Activated T-cell treated with anti-CD3 and anti-CD28 coated beads, Interleukin-2, amount 50 U/mL, for 48 hours (primary cell): ENCODE measurements around the gene KANTR.

ENCODE experiments used
- DNase-seq, 2 experiments: peaks; one replicate each; pipeline ENCODE4 v3.0.0-alpha.2; 2020

KANTR gene

DNA sequence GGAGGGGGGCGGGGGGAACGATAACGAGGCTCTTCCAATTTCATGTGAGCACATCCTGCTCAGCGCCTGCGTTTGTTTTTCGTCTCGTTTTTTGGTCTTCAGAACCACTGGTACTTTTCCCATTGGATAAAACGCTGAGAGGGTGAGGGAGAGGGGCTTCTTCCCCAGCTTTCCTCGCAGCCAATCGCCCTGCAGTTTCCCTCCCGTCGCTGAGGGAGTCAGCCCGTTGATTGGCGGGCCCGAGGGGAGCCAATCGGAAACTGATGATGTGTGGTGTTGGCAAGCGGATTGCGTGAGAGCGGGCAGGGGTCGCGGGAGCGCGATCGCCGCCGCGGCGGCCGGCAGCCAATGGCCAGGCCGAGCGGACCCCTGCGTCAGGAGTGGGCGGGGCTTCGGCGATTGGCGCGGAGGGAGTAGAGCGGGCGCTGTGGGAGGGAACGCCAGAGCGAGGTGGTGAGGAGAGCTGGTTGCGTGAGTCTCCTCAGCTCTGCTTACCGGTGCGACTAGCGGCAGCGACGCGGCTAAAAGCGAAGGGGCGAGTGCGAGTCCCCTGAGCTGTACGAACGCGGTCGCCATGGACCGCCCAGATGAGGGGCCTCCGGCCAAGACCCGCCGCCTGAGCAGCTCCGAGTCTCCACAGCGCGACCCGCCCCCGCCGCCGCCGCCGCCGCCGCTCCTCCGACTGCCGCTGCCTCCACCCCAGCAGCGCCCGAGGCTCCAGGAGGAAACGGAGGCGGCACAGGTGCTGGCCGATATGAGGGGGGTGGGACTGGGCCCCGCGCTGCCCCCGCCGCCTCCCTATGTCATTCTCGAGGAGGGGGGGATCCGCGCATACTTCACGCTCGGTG is 11.8 kb upstream of the KANTR start, which contains the start of gene TSPYL2:
Gene TSPYL2, plus strand, starts transcription at position 443 of the 848 bp plus-strand sequence. Its CDS starts 132 bp downstream, at position 575.
- peak; percentile 92 to 94 for DNase-seq

DNA sequence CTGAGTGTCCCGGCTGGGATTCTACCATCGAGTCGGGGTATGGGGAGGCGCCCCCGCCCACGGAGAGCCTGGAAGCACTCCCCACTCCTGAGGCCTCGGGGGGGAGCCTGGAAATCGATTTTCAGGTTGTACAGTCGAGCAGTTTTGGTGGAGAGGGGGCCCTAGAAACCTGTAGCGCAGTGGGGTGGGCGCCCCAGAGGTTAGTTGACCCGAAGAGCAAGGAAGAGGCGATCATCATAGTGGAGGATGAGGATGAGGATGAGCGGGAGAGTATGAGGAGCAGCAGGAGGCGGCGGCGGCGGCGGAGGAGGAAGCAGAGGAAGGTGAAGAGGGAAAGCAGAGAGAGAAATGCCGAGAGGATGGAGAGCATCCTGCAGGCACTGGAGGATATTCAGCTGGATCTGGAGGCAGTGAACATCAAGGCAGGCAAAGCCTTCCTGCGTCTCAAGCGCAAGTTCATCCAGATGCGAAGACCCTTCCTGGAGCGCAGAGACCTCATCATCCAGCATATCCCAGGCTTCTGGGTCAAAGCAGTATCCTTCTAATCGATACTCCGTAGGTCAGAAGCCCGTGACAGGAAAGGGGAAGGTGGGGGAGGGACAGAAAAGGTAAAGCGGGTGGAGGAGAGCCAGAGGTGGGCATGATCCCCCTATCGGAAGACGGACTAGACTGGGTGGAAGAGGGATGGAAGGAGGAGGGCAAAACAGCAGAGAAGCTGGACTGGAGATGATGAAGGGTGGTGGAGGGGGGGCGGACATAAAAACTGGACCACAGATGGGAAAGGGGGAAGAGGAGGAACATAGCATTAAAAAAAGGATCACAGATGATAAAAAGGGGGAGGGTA is 10.9 kb upstream of the KANTR start:
- DNase-seq: peak in 1 of 2 experiments; percentile 31

DNA sequence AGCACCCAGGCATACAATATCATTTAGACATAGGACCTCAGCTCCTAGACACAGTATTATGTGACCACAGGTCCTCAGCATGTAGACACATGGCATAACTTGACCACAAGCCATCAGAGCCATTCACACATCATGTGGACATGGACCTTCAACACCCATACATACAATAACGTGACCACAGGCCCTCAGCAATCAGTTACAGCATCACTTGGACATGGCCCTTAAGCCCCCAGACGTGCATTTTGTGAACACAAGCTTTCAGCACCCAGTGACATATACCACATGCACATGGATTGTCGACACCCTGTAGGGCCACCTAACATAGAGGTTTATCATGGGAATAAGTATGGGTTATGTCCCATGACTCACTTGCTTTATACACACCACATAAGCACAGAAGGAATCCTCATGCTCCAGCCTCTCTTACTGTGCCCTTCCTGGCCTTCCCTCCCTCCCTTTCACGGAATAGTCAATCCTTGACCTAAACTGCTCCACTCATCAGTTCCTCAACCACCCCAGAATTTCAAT is 9.8 kb upstream of the KANTR start:
- no peak for DNase-seq

DNA sequence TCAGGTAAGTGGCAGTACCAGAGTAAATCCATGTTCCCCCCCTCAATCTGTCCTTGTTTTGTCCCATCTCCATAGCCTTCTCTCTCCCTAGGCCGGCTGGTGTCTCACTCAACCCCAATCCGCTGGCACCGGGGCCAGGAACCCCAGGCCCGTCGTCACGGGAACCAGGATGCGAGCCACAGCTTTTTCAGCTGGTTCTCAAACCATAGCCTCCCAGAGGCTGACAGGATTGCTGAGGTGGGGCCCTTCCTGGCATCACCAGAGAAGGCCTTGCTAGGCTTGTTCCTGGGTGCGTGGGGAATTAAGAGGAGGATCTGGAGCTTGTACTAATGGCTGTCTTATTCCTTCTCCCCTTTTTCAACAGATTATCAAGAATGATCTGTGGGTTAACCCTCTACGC is 9.1 kb upstream of the KANTR start:
- DNase-seq: no peak

DNA sequence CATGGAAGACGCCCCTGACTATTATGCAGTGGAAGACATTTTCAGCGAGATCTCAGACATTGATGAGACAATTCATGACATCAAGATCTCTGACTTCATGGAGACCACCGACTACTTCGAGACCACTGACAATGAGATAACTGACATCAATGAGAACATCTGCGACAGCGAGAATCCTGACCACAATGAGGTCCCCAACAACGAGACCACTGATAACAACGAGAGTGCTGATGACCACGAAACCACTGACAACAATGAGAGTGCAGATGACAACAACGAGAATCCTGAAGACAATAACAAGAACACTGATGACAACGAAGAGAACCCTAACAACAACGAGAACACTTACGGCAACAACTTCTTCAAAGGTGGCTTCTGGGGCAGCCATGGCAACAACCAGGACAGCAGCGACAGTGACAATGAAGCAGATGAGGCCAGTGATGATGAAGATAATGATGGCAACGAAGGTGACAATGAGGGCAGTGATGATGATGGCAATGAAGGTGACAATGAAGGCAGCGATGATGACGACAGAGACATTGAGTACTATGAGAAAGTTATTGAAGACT is 8.2 kb upstream of the KANTR start:
- no peak for DNase-seq

DNA sequence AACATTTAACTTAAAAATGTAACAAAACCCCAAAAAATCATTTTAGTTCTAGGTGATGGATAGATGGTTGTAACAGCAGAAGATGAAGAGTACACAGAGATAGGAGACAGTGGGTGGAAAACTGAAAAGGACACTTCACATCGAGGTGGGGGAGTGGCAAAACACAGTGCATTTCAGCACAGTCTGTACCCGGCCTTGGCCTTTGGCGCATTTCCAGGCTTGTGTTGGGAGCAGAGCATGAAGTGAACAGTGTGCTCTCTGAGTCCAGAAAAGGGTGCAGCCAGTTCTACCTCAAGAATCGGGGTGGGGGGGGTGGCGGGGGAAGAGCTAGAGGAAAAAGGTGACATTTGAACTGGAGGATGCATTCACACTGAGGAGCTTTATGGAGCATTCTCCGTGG is 7.5 kb upstream of the KANTR start:
- no peak for DNase-seq

DNA sequence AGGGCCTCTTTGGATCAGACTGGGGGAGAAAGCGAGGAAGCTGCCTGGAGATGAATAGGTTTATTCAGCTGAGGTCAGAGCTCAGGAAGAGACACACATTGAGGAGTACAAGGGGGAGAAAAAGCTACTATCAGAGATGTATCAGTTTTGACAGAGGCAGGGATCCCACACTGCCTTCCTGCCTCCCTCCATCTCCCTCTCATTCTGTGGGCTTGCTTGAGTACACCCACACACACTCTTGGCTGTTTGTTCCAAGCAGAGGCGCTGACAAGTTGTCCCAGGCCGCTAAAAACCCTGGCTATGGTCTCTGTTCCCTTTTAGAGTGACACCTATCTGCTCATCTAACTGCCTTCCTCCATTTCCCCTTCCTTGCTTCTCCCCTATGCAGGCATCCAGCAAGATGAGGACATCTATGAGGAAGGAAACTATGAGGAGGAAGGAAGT is 6.5 kb upstream of the KANTR start:
- DNase-seq: no peak

DNA sequence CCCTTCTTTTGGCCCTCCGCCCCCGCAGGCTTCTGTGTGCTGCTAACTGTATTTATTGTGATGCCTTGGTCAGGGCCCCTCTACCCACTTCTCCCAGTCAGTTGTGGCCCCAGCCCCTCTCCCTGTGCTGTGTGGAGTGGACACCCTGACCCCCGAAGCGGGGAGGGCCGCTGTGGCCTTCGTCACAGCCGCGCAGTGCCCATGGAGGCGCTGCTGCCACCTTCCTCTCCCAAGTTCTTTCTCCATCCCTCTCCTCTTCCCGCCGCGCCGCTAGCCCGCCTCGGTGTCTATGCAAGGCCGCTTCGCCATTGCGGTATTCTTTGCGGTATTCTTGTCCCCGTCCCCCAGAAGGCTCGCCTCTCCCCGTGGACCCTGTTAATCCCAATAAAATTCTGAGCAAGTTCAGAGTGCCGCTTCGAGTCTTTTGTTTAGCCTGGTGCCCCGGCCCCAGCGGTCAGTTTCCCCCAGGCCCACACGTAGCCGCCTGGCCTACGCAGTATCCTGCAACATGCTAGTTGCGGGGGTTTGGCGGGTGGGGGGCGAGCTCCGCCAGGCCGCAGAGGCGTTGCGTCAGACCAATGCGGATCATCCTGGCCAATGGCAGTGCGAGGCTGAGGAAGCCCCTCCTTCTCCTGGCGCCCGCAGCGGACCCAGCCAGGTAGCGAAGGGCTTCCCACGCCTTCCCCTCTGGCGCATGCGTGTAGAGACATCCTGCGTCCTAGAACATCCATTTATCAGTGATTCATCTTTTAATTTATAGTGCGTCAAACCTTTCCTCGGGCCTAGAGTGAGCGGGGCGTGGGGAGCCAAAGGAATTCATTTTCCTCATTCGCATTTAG is 5.6 kb upstream of the KANTR start:
- DNase-seq: peak; percentile 79 to 84

DNA sequence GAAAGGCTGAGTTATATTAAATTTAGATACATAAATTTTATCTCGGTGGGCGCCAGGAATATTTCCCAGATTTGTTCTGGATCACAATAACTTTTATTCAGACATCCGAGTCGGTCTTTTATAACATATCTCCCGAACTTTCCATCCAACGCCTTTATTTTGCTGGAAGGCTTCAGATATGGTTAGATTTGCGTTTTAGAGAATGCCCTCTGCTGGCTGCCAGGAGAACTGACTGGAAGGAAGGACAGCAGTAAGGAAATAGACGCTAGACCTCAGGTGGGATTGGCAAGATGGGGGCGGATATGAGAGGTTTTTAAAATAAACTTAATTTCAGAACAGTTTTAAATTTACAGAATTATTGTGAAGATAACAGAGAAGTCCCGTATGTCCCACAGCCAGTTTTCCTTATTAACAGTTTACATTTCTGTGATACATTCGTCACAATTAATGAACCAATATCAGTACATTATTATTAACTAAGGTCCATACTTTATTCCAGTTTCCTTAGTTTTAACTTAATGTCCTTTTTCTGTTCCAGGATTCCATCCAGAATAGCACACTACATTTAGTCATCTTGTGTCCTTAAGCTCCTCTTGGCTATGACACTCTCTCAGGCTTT is 4.6 kb upstream of the KANTR start:
- DNase-seq: peak in 1 of 2 experiments; percentile 51

DNA sequence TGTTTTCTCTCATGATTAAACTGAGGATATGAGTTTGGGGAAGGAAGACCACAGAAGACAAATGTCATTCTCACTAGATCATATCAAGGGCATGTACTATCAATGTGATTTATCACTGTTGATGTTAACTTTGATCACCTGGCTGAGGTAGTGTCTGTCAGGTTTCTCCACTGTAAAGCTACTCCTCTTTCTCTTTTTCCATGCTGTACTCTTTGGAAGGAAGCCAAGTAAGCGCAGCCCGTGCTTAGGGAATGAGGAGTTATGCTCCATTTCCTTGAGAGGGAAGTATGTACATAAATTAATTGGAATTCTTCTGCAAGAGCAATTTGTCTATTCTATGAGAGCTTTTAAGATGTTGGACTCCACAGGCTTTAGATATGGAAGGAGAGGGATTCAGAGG is 4.0 kb upstream of the KANTR start:
- DNase-seq: no peak

DNA sequence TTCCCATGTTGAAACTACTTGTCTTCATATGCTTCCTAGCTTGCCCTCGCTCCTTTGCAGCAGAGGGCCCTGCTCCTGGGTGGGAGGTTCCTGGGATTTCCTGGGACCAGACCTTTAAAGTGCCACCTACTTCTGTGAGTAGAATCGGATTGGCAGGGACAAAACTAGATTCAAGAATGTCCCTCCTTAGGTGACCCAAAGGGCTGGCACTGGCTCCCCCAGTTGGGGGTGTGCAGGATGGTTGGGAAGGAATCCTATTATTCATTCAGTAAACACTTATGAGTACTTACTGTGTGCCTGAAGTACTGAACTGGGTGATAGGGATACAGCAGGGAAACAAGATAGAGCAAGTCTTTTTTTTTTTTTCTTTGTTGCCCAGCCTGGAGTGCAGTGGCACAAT is 2.6 kb upstream of the KANTR start:
- no peak for DNase-seq

DNA sequence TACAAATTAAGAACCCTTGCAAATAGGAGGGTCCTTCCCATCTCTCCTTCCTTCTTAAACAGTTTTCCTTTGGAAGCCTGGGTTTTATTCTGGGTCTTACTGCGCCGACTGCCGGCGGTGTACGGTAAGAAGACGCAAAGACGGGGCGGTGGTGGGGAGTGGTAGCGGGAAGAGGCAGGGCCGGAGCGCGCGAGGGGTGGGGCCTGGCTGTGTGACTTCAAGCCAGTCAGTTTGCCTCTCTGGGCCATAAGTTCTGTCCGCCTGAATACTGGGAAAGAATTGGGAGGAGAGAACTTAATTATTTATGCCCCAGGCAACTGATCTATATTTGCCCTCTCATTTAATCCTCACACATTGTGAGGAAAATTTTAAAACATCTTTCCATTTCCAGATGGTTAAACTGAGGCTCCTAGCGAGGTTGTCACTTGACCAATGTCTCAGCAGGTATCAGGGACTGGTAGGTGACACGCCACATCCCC is 726 bp upstream of the KANTR start:
- DNase-seq: peak; percentile 77 to 83

DNA sequence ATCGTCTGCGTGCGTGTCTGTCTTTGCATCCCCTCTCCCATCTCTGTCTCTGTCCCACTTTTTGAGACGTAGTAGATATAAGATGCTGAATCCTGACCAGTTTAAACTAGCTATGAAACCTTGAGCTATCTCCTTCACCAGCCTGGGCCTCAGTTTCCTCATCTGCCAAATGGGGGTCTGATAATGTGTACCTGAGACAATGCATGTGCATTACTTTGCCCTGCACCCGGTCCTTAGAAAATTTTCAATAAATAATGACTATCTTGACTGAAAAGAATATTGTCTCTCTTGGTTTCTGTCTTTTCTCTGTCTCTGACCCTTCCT is 602 bp downstream of the KANTR start:
- no peak for DNase-seq

DNA sequence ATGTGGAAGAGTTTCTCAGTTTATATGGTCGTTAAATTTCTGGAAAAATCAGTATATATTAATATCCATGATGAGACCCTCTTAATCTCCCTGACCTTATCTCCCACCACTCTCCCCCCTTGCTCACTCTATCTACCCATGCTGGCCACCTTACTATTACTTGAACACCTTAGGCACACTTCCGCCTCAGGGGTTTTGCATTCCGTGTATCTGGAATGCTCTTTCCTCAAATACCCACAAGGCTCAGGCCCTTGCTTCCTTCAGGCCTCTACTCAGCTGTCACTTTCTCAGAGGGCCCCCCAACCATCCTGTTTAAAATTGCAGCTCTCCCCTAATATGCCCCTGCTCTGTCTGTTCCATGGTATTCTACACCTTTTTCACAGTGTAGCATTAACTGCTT is 1.9 kb downstream of the KANTR start:
- DNase-seq: no peak

DNA sequence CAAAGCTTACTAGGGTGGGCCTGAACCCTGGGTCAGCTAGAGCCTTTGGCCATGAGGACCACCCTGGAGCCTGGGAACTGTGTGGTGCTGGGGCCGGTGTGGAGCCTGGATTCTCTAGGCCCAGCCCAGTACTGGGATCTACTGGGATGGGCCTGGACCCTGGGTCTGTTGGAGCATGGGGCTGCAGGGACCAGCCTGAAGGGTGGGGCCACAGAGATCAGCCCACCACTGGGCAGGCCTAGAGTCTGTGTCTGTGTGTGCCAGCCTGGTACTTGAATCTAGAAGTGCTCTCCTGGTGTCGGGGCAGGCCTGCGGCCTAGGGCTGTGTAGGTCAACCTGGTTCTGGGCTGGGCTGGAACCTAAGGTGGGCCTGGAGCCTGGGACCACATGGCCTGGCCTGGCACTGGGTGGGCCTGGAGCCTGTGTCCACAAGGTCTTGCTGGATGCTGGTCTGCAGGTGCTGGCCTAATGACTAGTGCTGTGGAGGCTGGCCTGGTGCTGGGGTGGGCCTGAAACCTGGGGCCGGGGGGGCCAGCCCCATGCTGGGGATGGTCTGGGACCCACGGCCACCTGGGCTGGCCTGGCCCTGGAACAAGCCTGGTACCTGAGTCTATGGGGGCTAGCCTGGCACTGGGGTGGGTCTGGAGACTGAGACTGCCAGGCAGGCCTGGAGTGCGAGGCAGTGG is 21.1 kb downstream of the KANTR start:
- DNase-seq: no peak

DNA sequence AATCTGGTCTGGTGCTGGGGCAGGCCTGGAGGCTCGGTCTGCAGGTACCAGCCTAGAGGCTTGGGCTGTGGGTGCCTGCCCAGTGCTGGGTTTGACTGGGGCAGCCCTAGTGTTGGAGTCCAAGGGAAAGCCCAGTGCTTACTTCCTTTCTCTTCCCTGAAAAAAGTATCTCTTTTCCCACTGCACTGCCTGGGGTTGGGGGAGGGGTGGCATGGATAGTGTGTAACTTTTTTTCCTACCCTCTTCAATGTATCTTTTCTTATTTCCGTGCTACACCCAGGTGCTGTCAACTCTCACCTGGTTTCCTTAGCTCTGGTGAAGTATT is 21.6 kb downstream of the KANTR start:
- no peak for DNase-seq

DNA sequence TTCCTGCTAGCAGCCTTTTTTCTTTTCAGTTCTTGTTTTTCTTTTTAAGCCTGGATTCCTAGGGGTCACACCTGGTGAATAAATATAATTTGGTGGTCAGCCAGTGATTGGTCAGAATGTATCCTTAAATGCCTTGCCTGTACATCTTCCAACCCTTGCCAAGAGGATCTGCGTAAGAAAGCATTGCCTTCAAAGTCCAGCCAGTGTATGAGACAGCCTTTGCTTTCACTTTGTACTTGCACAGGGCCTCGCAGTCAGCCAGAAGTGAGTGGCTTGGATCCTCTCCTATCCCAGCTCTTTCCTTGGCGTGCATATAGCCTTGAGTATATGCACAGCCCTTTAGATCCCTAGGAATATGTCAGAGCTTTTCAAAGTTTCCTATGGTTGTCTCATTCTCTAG is 22.2 kb downstream of the KANTR start:
- no peak for DNase-seq

DNA sequence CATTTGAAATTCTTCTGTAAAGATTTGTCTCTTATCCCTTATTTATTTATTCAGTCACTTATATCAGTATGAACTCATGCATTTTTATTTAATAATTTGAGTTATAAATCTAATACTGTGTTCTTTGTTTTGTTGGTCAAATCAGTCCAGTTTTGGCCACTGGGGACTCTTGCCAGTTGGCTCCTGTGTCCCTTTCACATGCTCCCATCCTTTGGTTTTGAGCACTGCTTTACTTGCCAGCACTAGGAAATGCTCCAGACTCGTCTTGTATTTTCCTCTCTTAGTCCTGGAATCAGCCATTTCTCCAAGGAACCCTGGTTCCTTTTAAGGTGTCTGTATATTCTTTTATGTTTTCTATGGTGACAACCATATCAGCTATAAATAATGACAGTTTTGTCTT is 28.1 kb downstream of the KANTR start:
- no peak for DNase-seq

DNA sequence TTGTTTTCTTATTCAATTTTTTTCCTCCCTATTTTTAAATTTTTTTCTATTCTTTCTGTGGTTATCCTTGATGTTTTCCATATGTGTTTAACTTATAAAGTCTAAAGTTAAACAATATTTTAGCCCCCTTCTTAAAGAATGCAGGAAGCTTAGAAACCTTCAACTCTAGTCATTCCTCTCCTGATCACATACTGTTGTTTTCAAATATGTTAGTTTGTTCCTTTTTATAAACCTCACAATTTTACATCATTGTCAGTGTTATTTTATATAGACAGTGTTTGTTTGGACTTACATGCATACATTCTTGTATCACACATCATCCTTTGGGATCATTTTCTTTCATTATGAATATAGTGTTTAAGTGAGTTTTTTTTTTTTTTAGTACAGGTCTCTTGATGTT is 31.6 kb downstream of the KANTR start:
- DNase-seq: no peak

DNA sequence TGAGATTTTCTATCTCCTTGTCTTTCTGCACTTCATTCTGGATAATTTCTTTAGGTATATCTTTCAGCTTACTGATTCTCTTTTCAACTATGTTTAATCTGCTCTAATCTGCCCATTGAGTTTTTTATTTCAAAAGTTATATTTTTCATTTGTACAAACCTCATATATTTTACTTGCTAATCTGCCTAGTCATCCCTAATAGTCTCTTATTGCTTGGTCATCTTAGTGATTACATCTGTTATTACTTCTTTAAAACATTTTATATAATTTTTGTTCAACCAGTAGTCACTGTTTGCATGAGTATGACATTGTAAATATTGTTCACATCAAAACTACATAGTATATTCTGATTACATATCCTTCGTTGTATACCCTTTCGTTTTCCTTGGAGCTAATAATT is 32.4 kb downstream of the KANTR start:
- DNase-seq: no peak

DNA sequence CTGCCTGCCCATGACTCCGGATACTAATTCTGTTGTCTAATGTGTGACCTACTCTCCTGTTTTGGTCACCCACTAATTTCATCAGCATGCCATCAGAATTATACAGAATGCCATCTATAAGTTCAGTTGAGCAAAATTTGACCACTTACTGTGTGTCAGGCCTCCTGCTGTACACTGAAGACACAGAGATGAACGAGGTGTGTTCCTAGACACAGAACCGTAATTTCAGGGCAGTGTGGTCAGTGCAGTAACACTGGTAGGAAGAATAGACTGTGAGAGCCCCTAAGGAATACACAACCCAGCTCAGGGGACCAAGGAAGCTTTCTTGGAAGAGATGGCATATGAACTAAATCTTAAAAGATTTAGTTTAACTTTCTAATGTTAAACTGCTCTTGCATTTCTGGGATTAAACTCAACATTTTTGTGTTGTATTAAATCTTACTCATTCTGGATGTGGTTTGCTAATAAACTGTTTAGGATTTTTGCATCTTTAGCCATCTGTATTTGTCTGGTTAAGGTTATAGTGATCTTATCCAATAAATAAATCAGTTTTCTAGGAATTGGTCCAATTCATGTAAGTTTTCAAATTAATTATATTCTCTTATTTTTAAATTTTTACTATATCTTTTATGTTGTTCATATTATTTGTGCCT is 34.3 kb downstream of the KANTR start:
- DNase-seq: no peak
